NOMO-1 treated with dmso at 0.1 percent for 144 hours (cell line): ENCODE results near the gene RAD18.

Experiments
- DNase-seq: peaks from one replicate; lab custom pipeline; 2025; ENCODE audit not compliant: unreplicated experiment; lab: John Stamatoyannopoulos, UW

RAD18 gene

GRCh38 chr3:8838234-8838633 is 125.0 kb downstream of the RAD18 start:
- DNase-seq, result no peak

- no peak for DNase-seq
Observed at GRCh38 chr3:8837162-8837561, 126.1 kb downstream of the RAD18 start.

GRCh38 chr3:8836096-8836495 is 127.2 kb downstream of the RAD18 start:
- no peak for DNase-seq

- DNase-seq, result no peak
Observed at GRCh38 chr3:8835385-8835784, 127.9 kb downstream of the RAD18 start.

- DNase-seq, result no peak
Observed at GRCh38 chr3:8834974-8835373, 128.3 kb downstream of the RAD18 start.

GRCh38 chr3:8827641-8828040 is 135.6 kb downstream of the RAD18 start:
- no peak for DNase-seq
